A673 (cell line): ENCODE data around the gene COIL.

Experiments
- CTCF ChIP-seq: fragments of 300-800, 200-600 bp; sonication (generic); conservative IDR thresholded peaks from 2 replicates; pipeline ENCODE4 v1.5.1; 2017; ENCODE audit warnings: low read depth, mild to moderate bottlenecking, antibody characterized with exemption, low read length, moderate library complexity, mixed read lengths
- EZH2 ChIP-seq: fragments of 200-600 bp; sonication (generic); IDR thresholded peaks from 2 replicates; pipeline ENCODE4 v1.6.1; 2017; ENCODE audit warnings: borderline replicate concordance, low read depth, mild to moderate bottlenecking, mixed read lengths, antibody characterized with exemption, low read length; ENCODE audit not compliant: poor library complexity, severe bottlenecking

GRCh38 chr17:56956992-56957391, 3.9 kb downstream of the COIL start:
- no peak for TF ChIP-seq CTCF
- no peak for TF ChIP-seq EZH2
